Hepatocyte (in vitro differentiated cells): Measurements from ENCODE around the gene NEFH.

Source experiments
- EZH2 ChIP-seq: fragments of 200-600 bp; sonication (generic); IDR thresholded peaks from 2 replicates; pipeline ENCODE4 v1.6.1; 2016; ENCODE audit warnings: antibody characterized with exemption, mild to moderate bottlenecking, borderline replicate concordance
- EZH2phosphoT487 ChIP-seq: fragments of 200-600 bp; sonication (generic); IDR thresholded peaks from one replicate; pipeline ENCODE4 v1.6.1; 2018; ENCODE audit warnings: antibody characterized with exemption, mild to moderate bottlenecking, low read depth, moderate library complexity; ENCODE audit not compliant: unreplicated experiment, severe bottlenecking
- TF ChIP-seq, protein P1 (sequence below): fragments of 200-600 bp; sonication (generic); IDR thresholded peaks from 2 replicates; pipeline ENCODE4 v1.5.1; 2016; ENCODE audit warnings: antibody characterized with exemption, mild to moderate bottlenecking; ENCODE audit not compliant: poor library complexity

DNA sequence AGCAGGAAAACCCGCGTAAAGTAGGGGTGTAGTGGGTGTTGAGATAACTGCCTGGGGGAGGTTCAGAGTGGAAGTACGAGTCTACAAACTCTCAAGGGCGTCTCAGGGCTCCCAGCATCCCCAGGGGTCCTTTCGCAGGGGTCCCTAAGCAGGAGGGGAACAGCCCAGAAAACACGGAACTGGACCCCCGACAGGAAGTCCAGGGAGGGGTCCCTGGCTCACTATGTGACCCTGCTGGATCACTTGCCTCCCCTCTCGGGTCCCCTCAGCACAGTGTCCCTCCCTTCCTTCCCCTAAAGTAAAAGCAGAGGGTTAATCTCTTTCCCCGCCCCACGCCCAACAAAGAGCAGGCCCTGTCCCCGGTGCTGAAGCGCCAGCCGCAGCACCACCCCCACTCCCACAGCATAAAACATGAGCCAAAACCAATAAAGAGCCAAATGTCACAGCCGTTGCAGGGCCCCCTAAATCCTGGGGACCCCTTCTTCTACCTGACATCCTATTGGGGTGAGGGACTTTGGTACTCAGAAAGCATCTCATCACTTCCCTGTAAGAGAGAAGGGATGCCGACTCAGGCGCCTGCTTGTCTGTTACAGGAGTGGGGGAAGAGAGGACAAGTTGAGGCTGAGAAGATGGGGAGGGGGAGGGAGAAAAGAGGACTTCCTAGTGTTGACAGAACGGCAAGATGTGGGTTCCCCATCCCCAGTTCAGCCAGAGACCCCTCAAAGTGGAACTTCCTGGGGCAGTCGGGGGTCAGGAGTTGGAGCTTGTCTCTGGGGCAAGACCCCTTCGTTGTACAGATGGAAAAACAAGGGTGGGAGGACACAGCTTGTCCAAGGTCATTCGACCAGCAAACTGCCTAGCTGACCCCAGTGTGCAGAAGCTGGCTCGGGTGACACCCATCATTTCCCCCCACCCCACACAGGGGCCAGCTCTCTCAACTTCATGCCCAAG, 1.4 kb upstream of the NEFH start:
- TF ChIP-seq, protein P1, sequence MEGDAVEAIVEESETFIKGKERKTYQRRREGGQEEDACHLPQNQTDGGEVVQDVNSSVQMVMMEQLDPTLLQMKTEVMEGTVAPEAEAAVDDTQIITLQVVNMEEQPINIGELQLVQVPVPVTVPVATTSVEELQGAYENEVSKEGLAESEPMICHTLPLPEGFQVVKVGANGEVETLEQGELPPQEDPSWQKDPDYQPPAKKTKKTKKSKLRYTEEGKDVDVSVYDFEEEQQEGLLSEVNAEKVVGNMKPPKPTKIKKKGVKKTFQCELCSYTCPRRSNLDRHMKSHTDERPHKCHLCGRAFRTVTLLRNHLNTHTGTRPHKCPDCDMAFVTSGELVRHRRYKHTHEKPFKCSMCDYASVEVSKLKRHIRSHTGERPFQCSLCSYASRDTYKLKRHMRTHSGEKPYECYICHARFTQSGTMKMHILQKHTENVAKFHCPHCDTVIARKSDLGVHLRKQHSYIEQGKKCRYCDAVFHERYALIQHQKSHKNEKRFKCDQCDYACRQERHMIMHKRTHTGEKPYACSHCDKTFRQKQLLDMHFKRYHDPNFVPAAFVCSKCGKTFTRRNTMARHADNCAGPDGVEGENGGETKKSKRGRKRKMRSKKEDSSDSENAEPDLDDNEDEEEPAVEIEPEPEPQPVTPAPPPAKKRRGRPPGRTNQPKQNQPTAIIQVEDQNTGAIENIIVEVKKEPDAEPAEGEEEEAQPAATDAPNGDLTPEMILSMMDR: no peak
- peak; percentile 59 for TF ChIP-seq EZH2phosphoT487
- no peak for TF ChIP-seq EZH2
